GM21381 (cell line): ENCODE data around the gene LPAR5.

Experiments
- ATAC-seq: cut with Tn5 transposase; IDR thresholded peaks from one replicate; pipeline ENCODE4 v1.9.1; 2021; ENCODE audit warnings: mild to moderate bottlenecking, moderate library complexity; ENCODE audit not compliant: unreplicated experiment

Gene LPAR5

GRCh38 chr12:6635856-6636531 lies at the start of gene LPAR5:
LPAR5 (minus strand) TSS chr12:6635959; CDS start chr12:6621248, 14,711 bp downstream.
- ATAC-seq: peak; percentile 51

DNA sequence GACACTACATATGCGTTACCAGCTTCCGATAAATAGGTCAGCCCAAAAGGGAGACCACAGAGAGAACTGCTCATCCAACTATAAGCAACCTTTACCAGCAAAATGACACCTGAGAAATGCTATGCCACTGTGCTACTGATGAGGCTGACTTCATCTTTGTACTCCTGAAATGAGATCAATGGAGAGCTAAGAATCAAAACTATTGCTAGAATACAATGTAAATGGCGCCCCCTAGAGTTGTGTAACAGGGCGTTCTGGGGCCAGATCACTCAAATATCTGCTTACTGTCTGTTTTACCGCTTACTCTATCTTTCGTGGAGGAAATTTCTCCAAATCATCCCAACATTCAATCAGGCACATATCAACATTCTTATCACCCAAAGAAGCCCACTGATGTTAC lies 48.9 kb upstream of the LPAR5 start:
- no peak for ATAC-seq

- ATAC-seq: no peak
Measured at GRCh38 chr12:6676962-6677361, 41.2 kb upstream of the LPAR5 start.

- ATAC-seq: no peak
Measured at GRCh38 chr12:6672143-6672542, 36.4 kb upstream of the LPAR5 start.

DNA sequence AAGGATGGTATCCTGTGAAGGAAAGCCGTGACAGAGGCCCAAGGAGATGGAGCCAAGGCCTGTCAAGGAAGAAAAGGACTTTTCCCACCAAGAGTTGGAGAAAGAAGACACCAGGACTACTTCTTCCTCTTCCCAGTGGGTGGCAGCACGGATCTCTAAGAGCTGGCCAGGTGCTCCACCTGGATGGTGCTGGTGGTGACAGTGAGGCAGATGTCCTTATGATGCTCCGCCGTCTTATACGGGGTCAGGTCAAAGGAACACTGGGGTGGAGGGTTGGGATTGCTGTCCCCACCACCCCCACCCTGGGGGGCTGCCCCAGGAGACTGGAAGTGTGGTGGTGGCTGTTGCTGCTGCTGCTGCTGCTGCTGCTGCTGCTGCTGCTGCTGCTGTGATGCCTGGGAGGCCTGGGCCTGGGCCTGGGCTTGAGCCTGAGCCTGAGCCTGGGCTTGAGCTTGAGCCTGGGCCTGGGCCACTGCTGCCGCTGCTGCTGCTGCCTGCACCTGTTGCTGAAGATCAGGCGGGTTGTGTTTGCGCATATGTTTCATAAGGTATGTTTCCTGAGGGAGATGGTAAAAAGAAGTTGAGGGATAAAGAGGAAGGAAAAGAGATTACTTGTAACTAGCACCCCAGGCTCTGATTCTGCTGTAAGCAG lies 31.9 kb upstream of the LPAR5 start:
- no peak for ATAC-seq

DNA sequence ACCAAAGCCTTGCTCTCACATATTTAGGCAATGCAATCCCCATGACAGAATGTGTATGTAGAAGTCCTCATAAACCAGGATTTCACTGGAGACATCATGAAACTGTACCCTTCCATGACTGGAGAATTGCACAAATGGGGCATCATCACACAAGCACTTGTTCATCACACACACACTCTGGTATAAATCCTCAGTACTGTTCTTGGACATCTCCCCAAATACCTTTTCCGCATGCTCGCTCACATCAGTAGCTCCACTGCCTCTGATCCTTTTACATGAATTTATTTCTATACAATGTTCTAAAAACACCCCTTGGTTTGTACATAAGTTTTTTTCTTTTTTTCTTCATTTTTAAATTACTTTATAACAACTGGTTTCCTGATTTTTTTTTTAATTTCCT lies 30.5 kb upstream of the LPAR5 start:
- no peak for ATAC-seq

- ATAC-seq: no peak
Measured at GRCh38 chr12:6664902-6665301, 29.1 kb upstream of the LPAR5 start.

DNA sequence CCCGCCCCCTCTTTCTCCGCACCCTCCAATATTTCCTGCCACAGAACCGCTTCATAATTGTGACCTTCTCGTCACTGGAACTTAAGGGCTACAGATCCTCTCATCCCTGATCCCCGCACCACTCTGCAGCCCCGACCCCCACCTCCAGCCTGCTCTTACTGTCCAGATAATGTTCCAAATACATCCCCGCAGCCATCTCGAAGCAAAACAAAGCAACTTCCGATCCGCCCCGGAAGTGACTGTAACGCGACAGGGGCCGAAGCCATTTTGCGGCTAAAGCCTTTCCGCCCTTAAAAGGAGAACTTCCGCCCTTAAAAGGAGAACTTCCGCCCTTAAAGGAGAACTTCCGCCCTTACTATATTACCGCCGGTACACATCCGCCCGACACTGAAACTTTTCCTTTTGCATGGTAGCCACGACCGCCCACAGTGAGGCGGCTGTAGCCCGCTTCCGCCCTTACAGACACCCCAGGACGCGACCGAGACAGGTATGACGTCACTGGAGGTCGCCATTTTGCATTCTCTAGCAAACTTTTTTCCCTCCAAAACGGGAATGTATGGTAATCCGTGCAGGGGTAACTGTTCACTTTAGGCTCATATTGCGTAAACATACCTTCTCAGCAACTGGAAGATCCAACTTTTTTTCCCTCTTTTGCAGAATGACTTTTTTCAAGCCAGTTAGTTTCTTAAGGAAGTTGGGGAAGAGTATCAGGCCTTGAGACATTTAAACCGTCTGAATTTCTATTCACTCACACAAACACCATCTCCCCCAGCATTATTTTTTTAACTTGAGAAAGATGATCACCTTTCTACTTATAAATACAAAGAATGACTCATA lies 27.4 kb upstream of the LPAR5 start, which contains the start of gene ING4:
Gene ING4, minus strand, starts transcription at position 214 of the 837 bp plus-strand sequence. Its CDS starts 18 bp downstream, at position 196.
- ATAC-seq: peak; percentile 96

DNA sequence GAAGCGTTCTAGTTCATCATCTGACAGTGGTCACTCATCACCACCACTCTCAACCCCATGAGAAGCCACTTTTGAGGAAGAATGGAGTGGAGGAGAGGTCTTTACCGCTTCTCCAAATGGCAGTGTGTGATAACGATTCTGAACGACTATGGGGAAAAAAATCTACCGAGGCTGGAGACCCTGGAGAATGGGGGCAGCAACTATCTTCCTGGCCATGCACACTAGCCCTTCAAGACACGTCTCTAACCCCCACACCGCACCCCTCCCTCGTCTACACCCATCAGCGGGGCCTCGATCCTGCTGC lies 26.8 kb upstream of the LPAR5 start:
- peak; percentile 26 for ATAC-seq

DNA sequence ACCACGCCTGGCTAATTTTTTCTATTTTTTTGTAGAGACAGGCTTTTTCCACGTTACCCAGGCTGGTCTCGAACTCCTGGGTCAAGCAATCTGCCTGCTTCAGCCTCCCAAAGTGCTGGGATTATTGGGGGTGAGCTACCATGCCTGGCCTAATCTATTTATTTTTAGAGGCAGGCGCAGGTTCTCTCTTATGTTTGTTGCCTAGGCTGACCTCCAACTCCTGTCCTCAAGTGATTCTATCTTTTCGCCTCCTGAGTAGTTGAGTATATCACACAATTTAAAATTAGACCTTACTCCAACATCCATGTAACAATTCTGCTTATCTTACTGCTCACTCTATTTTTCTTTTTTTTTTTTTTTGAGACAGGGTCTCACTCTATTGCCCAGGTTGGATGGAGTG lies 18.2 kb upstream of the LPAR5 start:
- no peak for ATAC-seq

GRCh38 chr12:6653342-6653741 lies 17.6 kb upstream of the LPAR5 start:
- no peak for ATAC-seq

DNA sequence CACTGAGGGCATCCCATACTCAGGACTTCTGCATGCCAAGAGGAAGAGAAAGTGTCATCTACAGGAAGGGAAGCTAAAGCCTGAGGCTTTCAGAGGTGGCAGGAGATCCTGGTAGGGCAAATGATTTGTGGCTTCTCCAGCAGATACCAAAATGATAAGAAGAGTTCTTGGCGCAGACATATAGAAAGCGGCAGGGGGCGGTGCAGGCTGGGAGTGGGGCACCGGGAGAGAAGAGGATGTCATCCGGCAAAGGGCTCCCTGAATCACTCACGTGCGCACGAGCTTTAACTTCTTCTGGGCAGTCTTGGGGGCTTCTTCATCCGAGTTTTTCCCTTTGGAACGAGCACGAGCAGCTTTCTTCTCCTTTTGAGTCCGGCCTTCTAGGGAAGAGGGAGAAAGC lies 16.6 kb upstream of the LPAR5 start:
- no peak for ATAC-seq

DNA sequence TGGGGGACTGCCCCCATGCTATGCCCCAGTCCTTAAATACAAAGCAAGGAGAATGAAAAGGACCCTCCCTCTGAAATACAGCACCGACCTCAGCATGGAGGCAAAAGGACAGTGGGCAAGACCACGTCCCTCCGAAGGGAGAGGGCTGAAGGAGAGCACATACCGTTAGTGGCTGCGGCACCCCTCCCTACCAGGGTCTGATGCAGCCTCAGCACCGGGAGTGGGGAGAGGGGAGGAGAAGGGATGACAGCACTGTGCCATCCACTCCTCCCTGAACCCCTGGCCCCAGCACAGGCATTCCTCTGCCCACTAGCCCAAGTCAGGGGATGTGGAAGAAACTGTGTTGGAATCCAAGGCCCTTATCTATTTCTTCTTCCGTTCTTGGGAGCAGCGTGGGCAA lies 15.1 kb upstream of the LPAR5 start:
- ATAC-seq: no peak

GRCh38 chr12:6647083-6647604 lies 11.4 kb upstream of the LPAR5 start, which contains the start of gene ACRBP:
ACRBP (minus strand) TSS chr12:6647432; CDS start chr12:6647366, 66 bp downstream.
- no peak for ATAC-seq

DNA sequence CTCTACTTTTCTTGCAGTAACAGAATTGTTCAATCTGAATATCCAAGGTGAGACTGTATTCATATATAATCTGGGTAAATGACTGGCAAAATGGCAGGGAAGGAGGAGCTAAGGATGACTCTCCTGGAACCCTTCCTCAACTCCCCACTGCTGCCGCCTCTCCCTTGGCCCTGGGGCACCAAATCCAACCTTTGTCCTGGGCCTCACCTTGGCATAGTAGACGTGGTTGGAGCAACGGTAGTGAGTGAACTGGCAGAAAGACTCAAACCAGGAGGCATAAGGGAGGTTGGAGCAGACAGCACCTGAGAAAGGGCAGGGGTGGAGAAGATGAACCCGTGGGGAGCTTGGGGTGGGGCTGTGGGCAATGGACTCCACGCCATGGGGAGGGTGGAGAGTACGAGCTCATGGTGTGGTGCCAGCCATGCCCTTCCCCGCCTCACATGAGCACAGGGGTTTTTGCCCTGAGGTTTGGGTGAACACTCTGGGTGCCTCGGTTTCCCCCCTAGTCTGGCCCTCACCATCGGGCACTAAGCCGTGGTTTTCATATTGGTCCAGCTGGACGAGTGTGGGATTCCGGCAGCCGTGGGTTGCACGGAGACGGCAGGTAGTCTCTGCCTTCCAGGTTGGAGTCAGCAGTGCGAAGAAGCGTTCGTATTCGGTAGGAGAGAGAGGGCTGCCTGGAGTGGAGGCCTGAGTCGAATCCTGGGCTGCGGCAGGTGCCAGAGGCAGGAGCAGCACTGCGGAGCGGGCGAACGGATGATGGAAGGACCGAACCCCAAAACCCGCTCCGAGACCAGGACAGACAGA lies 10.7 kb upstream of the LPAR5 start:
- ATAC-seq: no peak

- ATAC-seq: no peak
Measured at GRCh38 chr12:6644903-6645302, 9.1 kb upstream of the LPAR5 start.

DNA sequence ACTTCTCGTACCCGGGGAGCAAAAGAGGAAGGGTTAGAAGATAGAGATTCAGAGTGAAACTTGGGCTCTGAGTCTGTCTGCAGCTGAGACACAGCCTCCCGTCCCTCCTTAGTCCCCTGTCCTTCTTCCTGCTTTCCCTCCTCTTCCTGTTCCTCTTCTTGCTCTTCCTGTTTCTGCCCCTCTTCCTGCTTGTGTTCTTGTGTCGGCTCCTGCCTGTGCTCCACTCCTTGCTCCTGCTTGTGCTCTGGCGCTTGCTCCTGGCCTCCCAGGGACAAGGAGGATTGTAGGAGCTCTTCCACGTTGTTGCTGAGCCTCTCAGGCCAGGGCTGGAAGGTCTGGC lies 8.5 kb upstream of the LPAR5 start:
- ATAC-seq: no peak

DNA sequence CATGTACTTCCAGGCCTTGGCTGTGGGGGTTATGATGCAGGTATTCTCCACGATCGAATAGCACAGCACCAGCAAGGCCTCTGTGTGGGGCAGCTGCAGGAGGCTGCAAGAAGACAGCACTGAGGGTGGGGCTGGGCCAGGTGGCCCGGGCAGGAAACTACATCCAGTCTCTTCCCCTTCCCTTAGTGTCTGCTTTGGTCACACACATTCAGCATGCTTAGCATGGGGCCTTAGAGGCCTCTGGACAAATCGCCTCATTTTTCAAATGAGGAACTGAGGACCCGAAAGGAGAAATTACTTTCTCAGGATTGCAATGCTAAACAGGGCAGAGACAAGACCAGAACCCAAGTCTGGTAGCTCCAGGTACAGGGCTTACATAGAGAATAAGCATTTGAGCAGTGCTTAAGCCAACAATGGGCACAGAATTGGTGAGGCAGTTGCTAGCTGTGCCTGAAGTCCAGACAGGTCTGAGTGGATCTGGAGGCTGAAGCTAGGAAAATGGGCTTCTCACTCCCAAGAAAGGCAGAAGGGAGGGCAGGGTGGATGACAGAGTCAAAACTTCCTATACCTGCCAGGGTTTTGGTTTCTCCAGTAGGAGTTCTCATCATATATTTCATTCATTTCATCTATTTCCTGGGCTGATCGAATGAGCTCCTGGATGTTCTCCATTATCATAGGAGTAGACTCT lies 8.0 kb upstream of the LPAR5 start:
- no peak for ATAC-seq

DNA sequence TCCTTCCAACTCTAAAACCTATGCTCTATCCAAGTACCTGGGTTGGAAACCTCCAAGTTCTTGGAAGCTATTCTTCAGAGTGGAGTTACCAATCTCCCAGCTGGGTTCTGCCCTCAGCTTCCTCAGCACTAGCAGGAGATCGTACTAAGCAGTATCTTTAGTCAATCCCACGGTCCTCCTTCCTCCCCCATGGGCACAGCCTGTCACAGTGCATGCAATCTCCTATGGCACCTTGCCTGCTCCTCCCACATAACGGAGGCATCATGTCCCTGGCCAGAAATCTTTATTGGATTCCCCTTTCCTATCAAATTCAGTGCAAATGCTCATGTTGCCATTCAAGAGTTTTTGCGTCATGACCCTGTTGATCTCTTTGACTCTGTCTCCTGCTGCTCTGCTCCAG lies 5.4 kb upstream of the LPAR5 start:
- no peak for ATAC-seq

- ATAC-seq: no peak
Measured at GRCh38 chr12:6640497-6640896, 4.7 kb upstream of the LPAR5 start.
